Measurements from ENCODE around the gene ARHGAP4.

GRCh38 chrX:153944800-153945150, 18.7 kb upstream of the ARHGAP4 start:
- no peak for TF ChIP-seq CTCF (conservative IDR thresholded peaks at IDR 0.05; ENCODE audit: low read depth, low read length)
- no peak for TF ChIP-seq POLR2A (IDR thresholded peaks at IDR 0.05; ENCODE audit: low read depth, low read length)
- TF ChIP-seq, protein P1, sequence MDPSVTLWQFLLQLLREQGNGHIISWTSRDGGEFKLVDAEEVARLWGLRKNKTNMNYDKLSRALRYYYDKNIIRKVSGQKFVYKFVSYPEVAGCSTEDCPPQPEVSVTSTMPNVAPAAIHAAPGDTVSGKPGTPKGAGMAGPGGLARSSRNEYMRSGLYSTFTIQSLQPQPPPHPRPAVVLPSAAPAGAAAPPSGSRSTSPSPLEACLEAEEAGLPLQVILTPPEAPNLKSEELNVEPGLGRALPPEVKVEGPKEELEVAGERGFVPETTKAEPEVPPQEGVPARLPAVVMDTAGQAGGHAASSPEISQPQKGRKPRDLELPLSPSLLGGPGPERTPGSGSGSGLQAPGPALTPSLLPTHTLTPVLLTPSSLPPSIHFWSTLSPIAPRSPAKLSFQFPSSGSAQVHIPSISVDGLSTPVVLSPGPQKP (IDR thresholded peaks at IDR 0.05; ENCODE audit: borderline replicate concordance, low read depth, low read length), result no peak
- TF ChIP-seq RFX5 (IDR thresholded peaks at IDR 0.05; ENCODE audit: low read depth, low read length), result no peak
- no peak for TF ChIP-seq RAD21 (IDR thresholded peaks at IDR 0.05; ENCODE audit: low read length)

All from IMR-90 (cell line).